Cortex of kidney (tissue), 1 donor: Measurements from ENCODE around the gene GAPDH.
"Not testable (repeated sequence)": the region's sequence is repeated elsewhere in the genome, so short reads cannot be mapped to it uniquely, and the experiment has no call there.

Source experiments
- DNase-seq: peaks from one replicate; lab custom pipeline; 2025; lab: John Stamatoyannopoulos, UW

Gene GAPDH

DNA sequence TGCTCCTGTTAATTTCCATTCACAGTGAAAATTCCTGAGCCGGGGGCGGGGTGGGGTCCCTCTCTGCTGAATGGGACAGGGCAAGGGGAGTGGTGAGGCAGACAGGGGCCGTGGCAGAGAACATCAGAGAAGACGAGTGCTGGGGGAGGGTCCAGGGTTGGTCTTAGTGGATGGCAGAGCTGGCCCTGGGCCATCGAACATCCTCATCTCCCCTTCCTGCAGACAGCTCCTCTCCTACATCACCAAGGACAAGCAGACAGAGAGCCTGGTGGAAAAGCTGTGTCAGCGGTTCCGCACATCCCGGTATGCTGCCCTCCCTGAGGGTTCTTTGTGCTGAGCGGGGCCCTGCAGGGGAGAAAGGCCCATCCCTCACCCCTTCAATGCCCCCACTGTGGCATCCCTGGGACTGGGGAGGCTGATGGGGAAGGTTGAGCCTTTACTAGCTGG lies 5.0 kb upstream of the GAPDH start:
- no peak for DNase-seq

DNA sequence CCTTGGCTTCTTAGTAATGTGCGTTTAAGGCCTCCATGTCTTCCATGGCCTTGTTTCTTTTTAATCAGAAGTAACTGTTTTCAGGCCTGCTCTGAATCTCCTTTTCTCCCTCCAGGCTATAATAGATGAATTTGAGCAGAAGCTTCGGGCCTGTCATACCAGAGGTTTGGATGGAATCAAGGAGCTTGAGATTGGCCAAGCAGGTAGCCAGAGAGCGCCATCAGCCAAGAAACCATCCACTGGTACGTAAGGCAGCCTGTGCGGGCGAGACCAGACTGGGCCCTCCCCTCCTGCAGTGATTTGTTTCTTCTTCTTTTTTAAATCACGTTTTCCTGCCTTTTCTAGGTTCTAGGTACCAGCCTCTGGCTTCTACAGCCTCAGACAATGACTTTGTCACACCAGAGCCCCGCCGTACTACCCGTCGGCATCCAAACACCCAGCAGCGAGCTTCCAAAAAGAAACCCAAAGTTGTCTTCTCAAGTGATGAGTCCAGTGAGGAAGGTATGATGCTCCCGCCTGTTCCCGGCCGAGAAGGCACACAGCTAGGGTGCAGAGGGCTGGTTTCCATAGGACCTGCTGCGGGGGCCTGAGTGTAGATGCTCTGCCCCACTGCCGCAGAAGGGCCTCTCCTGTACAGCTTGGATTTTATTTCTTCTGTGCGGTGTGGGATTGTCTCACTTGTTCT lies 3.6 kb upstream of the GAPDH start:
- no peak for DNase-seq

DNA sequence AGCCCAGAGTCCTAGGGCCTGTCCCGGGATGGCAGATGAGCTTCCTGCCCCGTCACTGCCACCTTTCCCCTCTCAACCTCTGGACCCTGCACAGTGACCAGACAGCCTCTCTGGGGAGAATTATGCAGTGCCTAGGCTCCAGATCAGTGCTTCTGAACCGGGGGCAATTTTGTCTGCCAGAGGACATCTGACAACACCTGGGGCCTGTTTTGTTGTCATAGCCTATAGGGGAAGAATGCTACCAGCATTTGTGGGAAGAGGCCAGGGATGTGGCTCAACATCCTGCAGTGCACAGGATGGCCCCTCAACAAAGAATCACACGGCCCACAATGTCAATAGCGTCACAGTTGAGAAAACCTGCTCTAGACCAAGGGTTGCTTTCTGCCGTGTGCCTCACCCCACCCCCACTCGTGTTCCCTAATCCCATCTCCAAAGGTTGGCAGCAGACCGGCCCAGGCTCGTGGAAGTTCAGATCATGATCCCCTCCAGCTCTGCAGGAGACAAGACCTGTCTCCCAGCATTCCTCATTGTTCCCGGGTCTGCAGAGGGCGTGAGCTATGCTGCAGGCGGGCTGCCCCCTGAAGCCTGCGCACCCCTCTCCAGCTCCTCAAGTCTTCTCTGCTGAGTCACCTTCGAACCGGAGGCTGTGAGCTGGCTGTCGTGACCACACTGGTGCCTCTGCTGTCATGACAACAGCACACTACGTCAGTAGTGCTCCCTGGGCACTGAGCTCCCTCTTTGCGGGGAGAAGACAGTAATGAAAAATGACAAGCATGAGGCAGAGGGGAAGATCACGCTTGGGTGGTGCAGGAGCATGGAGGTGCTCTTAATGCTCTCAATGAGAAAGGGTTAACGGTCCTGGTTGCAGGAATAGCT lies 2.0 kb upstream of the GAPDH start:
- DNase-seq = no peak

DNA sequence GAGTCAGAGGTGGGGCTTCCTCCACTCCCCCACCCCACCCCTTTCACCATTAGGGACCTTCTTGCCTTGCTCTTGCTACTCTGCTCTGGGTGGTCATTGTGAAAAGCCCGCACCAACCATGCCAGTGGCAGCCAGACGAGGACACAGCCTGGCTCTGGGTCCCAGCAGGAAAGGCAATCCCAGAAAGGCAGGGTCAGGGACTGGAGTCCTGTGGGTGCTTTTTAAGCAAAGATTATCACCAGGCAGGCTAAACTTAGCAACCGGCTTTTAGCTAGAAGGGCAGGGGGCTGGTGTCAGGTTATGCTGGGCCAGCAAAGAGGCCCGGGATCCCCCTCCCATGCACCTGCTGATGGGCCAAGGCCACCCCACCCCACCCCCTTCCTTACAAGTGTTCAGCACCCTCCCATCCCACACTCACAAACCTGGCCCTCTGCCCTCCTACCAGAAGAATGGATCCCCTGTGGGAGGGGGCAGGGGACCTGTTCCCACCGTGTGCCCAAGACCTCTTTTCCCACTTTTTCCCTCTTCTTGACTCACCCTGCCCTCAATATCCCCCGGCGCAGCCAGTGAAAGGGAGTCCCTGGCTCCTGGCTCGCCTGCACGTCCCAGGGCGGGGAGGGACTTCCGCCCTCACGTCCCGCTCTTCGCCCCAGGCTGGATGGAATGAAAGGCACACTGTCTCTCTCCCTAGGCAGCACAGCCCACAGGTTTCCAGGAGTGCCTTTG lies 1.2 kb upstream of the GAPDH start:
- DNase-seq = no peak

DNA sequence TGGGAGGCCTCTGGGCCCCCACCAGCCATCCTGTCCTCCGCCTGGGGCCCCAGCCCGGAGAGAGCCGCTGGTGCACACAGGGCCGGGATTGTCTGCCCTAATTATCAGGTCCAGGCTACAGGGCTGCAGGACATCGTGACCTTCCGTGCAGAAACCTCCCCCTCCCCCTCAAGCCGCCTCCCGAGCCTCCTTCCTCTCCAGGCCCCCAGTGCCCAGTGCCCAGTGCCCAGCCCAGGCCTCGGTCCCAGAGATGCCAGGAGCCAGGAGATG lies 729 bp upstream of the GAPDH start:
- DNase-seq = no peak

DNA sequence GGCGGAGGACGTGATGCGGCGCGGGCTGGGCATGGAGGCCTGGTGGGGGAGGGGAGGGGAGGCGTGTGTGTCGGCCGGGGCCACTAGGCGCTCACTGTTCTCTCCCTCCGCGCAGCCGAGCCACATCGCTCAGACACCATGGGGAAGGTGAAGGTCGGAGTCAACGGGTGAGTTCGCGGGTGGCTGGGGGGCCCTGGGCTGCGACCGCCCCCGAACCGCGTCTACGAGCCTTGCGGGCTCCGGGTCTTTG lies 303 bp downstream of the GAPDH start:
- no peak for DNase-seq

DNA sequence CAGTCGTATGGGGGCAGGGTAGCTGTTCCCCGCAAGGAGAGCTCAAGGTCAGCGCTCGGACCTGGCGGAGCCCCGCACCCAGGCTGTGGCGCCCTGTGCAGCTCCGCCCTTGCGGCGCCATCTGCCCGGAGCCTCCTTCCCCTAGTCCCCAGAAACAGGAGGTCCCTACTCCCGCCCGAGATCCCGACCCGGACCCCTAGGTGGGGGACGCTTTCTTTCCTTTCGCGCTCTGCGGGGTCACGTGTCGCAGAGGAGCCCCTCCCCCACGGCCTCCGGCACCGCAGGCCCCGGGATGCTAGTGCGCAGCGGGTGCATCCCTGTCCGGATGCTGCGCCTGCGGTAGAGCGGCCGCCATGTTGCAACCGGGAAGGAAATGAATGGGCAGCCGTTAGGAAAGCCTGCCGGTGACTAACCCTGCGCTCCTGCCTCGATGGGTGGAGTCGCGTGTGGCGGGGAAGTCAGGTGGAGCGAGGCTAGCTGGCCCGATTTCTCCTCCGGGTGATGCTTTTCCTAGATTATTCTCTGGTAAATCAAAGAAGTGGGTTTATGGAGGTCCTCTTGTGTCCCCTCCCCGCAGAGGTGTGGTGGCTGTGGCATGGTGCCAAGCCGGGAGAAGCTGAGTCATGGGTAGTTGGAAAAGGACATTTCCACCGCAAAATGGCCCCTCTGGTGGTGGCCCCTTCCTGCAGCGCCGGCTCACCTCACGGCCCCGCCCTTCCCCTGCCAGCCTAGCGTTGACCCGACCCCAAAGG lies 804 bp downstream of the GAPDH start:
- DNase-seq = peak; percentile 32

DNA sequence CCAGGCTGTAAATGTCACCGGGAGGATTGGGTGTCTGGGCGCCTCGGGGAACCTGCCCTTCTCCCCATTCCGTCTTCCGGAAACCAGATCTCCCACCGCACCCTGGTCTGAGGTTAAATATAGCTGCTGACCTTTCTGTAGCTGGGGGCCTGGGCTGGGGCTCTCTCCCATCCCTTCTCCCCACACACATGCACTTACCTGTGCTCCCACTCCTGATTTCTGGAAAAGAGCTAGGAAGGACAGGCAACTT lies 1.3 kb downstream of the GAPDH start:
- no peak for DNase-seq

DNA sequence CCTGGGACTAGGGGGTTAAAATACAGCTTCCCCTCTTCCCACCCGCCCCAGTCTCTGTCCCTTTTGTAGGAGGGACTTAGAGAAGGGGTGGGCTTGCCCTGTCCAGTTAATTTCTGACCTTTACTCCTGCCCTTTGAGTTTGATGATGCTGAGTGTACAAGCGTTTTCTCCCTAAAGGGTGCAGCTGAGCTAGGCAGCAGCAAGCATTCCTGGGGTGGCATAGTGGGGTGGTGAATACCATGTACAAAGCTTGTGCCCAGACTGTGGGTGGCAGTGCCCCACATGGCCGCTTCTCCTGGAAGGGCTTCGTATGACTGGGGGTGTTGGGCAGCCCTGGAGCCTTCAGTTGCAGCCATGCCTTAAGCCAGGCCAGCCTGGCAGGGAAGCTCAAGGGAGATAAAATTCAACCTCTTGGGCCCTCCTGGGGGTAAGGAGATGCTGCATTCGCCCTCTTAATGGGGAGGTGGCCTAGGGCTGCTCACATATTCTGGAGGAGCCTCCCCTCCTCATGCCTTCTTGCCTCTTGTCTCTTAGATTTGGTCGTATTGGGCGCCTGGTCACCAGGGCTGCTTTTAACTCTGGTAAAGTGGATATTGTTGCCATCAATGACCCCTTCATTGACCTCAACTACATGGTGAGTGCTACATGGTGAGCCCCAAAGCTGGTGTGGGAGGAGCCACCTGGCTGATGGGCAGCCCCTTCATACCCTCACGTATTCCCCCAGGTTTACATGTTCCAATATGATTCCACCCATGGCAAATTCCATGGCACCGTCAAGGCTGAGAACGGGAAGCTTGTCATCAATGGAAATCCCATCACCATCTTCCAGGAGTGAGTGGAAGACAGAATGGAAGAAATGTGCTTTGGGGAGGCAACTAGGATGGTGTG lies 1.9 kb downstream of the GAPDH start:
- no peak for DNase-seq

DNA sequence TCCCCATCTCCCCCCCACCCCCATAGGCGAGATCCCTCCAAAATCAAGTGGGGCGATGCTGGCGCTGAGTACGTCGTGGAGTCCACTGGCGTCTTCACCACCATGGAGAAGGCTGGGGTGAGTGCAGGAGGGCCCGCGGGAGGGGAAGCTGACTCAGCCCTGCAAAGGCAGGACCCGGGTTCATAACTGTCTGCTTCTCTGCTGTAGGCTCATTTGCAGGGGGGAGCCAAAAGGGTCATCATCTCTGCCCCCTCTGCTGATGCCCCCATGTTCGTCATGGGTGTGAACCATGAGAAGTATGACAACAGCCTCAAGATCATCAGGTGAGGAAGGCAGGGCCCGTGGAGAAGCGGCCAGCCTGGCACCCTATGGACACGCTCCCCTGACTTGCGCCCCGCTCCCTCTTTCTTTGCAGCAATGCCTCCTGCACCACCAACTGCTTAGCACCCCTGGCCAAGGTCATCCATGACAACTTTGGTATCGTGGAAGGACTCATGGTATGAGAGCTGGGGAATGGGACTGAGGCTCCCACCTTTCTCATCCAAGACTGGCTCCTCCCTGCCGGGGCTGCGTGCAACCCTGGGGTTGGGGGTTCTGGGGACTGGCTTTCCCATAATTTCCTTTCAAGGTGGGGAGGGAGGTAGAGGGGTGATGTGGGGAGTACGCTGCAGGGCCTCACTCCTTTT lies 2.7 kb downstream of the GAPDH start:
- DNase-seq = no peak

DNA sequence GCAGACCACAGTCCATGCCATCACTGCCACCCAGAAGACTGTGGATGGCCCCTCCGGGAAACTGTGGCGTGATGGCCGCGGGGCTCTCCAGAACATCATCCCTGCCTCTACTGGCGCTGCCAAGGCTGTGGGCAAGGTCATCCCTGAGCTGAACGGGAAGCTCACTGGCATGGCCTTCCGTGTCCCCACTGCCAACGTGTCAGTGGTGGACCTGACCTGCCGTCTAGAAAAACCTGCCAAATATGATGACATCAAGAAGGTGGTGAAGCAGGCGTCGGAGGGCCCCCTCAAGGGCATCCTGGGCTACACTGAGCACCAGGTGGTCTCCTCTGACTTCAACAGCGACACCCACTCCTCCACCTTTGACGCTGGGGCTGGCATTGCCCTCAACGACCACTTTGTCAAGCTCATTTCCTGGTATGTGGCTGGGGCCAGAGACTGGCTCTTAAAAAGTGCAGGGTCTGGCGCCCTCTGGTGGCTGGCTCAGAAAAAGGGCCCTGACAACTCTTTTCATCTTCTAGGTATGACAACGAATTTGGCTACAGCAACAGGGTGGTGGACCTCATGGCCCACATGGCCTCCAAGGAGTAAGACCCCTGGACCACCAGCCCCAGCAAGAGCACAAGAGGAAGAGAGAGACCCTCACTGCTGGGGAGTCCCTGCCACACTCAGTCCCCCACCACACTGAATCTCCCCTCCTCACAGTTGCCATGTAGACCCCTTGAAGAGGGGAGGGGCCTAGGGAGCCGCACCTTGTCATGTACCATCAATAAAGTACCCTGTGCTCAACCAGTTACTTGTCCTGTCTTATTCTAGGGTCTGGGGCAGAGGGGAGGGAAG lies 3.5 kb downstream of the GAPDH start:
- not testable (repeated sequence) for DNase-seq

DNA sequence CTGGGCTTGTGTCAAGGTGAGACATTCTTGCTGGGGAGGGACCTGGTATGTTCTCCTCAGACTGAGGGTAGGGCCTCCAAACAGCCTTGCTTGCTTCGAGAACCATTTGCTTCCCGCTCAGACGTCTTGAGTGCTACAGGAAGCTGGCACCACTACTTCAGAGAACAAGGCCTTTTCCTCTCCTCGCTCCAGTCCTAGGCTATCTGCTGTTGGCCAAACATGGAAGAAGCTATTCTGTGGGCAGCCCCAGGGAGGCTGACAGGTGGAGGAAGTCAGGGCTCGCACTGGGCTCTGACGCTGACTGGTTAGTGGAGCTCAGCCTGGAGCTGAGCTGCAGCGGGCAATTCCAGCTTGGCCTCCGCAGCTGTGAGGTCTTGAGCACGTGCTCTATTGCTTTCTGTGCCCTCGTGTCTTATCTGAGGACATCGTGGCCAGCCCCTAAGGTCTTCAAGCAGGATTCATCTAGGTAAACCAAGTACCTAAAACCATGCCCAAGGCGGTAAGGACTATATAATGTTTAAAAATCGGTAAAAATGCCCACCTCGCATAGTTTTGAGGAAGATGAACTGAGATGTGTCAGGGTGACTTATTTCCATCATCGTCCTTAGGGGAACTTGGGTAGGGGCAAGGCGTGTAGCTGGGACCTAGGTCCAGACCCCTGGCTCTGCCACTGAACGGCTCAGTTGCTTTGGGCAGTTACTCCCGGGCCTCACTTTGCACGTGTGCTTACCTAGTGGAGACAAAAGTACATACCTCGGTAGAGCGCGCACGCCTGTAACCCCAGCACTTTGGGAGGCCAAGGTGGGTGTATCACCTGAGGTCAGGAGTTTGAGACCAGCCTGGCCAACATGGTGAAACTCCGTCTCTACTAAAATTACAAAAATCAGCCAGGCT lies 4.3 kb downstream of the GAPDH start:
- no peak for DNase-seq

DNA sequence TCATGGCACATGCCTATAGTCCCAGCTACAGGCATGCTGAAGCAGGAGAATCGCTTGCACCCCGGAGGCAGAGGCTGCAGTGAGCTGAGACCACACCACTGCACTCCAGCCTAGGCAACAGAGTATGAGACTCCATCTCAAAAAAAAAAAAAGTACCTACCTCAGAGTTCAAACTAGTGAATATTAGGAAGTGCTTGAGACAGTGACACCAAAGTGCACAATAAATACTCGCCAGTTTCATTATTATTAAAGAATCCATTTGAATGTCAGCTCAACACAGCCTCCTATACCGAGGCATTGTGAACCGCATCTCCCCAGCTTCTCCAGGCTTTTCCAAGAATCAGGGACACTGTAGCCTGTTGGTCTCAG lies 5.0 kb downstream of the GAPDH start:
- no peak for DNase-seq

DNA sequence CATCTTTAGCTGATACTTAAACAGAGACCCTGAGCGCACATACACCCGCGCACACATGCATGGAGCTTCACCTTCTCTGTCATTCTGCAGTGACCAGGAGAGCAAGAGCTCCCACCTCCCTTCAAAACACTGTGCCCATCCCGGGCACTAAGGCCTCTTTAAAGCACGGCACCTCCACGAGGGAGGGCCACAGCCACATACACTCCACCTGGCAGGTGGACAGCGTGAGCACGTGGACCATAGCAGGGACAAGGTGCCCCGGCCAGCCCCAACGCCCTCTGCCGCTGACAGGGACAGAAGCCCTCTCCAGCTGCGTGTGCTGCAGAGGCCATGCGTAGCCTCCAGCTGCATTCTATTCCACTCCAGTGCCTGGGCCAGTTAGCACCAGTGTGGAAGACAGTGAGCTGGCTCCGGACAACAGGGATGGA lies 5.4 kb downstream of the GAPDH start:
- no peak for DNase-seq

DNA sequence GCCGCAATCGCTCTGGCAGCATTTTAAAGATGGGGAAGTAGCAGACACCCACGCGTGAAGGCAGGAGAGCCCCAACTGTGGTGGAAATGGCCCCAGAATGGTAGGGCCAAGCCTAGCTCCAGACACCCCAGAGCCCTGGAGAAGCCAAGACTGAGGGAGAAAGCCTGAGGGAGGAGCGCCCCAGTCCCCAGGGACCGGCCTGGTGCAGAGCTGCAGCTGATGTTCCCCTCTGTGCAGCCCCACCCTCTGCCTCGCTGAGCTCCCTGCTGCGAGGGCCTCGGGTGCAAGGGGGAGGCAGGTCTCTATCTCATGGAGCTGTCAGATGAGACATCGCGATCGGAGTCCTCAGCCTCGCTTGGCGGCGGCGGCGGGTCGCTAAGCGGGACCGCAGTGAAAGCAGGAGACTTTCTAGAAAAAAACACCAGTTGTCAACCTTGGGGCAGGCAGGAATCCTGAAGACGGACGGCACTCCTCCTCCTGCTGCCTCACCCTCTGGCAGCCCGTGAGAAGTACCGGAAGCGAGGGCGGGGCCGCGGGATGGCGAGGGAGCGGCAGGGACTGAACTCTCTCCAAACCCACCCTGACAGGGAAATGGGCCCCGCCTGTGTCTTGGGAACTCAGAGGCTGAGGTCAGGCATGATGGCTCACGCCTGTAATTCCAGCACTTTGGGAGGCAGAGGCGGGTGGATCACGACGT lies 6.0 kb downstream of the GAPDH start:
- DNase-seq = no peak

DNA sequence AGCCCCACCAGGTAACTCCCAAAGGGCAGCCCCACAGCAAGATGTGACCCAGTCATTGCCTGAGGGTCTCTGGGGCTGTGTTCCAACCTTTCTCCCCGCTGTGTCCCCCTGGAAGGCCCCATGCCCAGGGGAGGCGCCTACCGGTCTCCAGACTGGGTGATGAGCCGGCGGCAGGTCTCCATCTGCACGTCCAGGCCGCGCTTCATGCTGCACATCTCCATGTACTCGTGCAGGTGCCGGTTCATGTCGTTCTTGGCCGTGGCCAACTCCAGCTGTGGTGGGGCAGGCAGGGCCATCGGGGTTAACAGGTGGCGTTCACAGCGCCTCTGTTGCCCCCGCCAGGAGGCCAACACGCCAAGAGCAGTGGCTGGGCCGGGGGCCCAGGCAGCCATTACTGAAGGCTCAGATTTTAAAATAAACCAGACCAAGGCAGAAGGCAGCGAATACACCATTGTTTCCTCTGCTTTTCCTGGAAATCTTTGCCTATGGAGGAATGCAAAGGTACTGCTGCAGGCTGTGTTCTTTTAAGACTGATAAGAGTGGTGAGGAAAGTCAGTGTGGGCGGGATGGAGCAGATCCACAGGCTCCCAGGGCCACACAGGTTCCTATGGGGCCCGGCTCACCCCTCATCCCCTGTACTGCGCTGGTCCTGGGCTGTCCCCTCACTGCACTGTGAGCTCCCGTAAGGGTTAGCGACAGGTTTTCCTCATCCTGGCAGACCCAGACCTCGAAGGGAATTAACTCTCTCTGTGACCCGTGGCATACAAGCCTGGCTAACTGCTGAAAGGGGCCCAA lies 7.3 kb downstream of the GAPDH start:
- DNase-seq = no peak

DNA sequence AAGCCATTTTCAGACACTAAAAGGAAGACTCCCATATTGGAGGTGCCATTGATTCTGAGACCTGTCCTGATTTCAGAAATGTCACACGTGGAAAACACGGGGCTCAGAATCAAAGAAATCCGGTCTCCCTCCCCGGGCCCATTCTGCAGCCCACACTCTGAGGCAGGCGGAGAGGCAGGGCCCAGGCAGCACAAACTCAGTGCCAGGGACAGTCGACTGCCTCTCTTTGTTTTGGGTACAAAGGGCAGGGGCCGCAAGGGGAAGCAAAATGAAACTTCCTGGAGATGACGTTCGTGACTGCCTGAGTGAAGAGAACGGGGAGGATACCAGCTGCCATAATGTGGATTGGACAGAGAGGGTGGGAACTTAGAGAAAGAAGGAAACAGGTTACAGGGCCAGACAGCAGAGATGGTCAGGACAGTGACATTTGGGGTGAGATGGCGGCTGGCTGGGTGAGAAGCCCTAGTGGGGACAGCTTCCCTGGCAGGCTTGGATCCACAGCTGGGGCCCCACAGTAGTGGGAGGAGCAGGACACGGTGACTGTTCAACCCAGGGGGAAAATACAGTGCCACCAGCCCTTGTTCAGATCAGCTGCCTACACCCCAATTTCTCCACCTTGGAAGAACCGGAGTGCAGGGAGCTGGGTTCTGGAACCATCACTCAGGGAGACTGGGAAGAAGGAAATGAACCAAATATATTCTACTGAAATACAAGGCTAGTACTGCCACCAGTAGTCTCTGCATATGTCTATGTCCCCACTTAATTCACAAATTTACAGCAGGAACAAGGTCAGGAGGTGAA lies 8.1 kb downstream of the GAPDH start:
- DNase-seq = no peak
